Measurements from ENCODE around the gene NR2F1. TPM values are rescaled to one million over a fixed set of nuclear protein-coding genes. Genes with fewer than 3 reads are reported as not detected.

Gene NR2F1
- total RNA-seq, 1 experiment from 2014 or later: 51.2 TPM

GRCh38 chr5:93595420-93596147 is 12.6 kb downstream of the NR2F1 start (continued):
- TF ChIP-seq SRF (IDR thresholded peaks at IDR 0.05; ENCODE audit: low read depth) (no peak), ELF1 (IDR thresholded peaks at IDR 0.05; ENCODE audit: borderline replicate concordance, low read depth) (no peak)

GRCh38 chr5:93596310-93596675 is 13.3 kb downstream of the NR2F1 start:
- CTCF ChIA-PET: interaction anchor here (1.6 kb wide), 1 partner anchor 205 kb away, joined by 4 read pairs; no protein-coding TSS in a partner anchor
- RAD21 ChIA-PET (ENCODE audit: low non-redundant PET in 1 of 2, low total read pairs in 2 of 2, uncharacterized antibody in 2 of 2, unreplicated experiment in 2 of 2): no interaction called here
- Histone ChIP-seq H3K9ac (ENCODE audit: low read length) (no peak overlapping the region), H3K27ac (ENCODE audit: low read depth, low read length) (peak overlapping the region; percentile 33), H3K4me1 (ENCODE audit: control insufficient read depth in 1 of 2, insufficient read depth in 2 of 2, low read length in 2 of 2) (peaks cover 15 to 17% of the 10 kb centered on the region in 2 experiments), H3K79me2 (ENCODE audit: insufficient read depth, low read length) (no peaks in the 10 kb centered on the region), H3K4me2 (ENCODE audit: low read length) (no peak overlapping the region), H2AFZ (ENCODE audit: low read depth, low read length, poor library complexity, severe bottlenecking) (no peak overlapping the region), H3K27me3 (ENCODE audit: insufficient read depth, low read length) (no peaks in the 10 kb centered on the region), H3K9me3 (ENCODE audit: control insufficient read depth in 1 of 2, insufficient read depth in 1 of 2, low read depth in 1 of 2, low read length in 2 of 2) (no peaks in the 10 kb centered on the region), H3K4me3 (replicated peaks in 1 of 2; ENCODE audit: low read depth in 1 of 2, low read length in 2 of 2) (no peak overlapping the region), H4K20me1 (ENCODE audit: insufficient read depth) (no peaks in the 10 kb centered on the region), H3K9me2 (ENCODE audit: insufficient read depth) (no peaks in the 10 kb centered on the region), H3K36me3 (ENCODE audit: control insufficient read depth in 1 of 2, insufficient read depth in 2 of 2, low read length in 2 of 2) (peaks cover 0 to 22% of the 10 kb centered on the region in 2 experiments; a peak in 1 of 4 replicates)
- intact Hi-C loops (cut with micrococcal nuclease): loop anchor here (5.0 kb wide), 1 partner anchor 316 kb away; no protein-coding TSS in a partner anchor
- DNase-seq (ENCODE audit: low read depth, low spot score) (no peak), ATAC-seq (no peak)
- POLR2A ChIA-PET: interaction anchor here (1.5 kb wide), 1 partner anchor 13 kb away, joined by 3 read pairs; the partner anchor contains the start of gene NR2F1
- BruUV-seq (replicated peaks): no TSS peak
- no peak for TF ChIP-seq MAX (IDR thresholded peaks at IDR 0.05)
- TF ChIP-seq CBX3 (IDR thresholded peaks at IDR 0.05; ENCODE audit: low read depth): no peak
- TF ChIP-seq YY1 (IDR thresholded peaks at IDR 0.05; ENCODE audit: extremely low read depth, insufficient replicate concordance, low read depth, low read length): no peak
- no peak for TF ChIP-seq ZNF274 (IDR thresholded peaks at IDR 0.05; ENCODE audit: low read depth, low read length)
- TF ChIP-seq ELF1 (IDR thresholded peaks at IDR 0.05; ENCODE audit: borderline replicate concordance, low read depth): no peak
- no peak for TF ChIP-seq EGR1 (IDR thresholded peaks at IDR 0.05; ENCODE audit: low read depth)
- TF ChIP-seq ATF3 (IDR thresholded peaks at IDR 0.05): no peak
- no peak for TF ChIP-seq SRF (IDR thresholded peaks at IDR 0.05; ENCODE audit: low read depth)

All from HCT116 (cell line).